HepG2 (cell line): ENCODE results near the gene KCNJ14. TPM values are rescaled to one million over a fixed set of nuclear protein-coding genes. Genes with fewer than 3 reads are reported as not detected.

ENCODE experiments used
- AGO2 ChIP-seq: fragments of 200-400 bp; formaldehyde crosslinking; optimal IDR thresholded peaks from 2 replicates; pipeline ENCODE3; 2017; ENCODE audit warnings: mild to moderate bottlenecking, low read depth, low read length, moderate library complexity
- CEBPB ChIP-seq: IDR thresholded peaks from 2 replicates; pipeline ENCODE4 v1.6.1; 2011; ENCODE audit warnings: low read depth, low read length, improper control_type of control experiment, borderline replicate concordance
- DR1 ChIP-seq: sonication (generic); formaldehyde crosslinking; IDR thresholded peaks from 2 replicates; pipeline ENCODE4 v1.8.0; 2021; ENCODE audit warnings: mild to moderate bottlenecking, missing genetic modification reagents, inconsistent platforms
- EEA1 ChIP-seq: sonication (generic); formaldehyde crosslinking; IDR thresholded peaks from 2 replicates; pipeline ENCODE4 v1.5.1; 2020; ENCODE audit warnings: mild to moderate bottlenecking, missing genetic modification reagents, borderline replicate concordance
- ERF ChIP-seq: IDR thresholded peaks from 2 replicates; pipeline ENCODE4 v1.6.1; 2018; ENCODE audit warnings: missing biosample characterization, missing genetic modification reagents
- KAT2B ChIP-seq: fragments of 150-350 bp; IDR thresholded peaks from 2 replicates; pipeline ENCODE4 v1.6.1; 2014; ENCODE audit warnings: low read depth, low read length, borderline replicate concordance
- MBD4 ChIP-seq: IDR thresholded peaks from 2 replicates; pipeline ENCODE4 v1.6.1; 2012; ENCODE audit warnings: low read length, inconsistent platforms, borderline replicate concordance
- POLR2AphosphoS2 ChIP-seq: IDR thresholded peaks from 2 replicates; pipeline ENCODE4 v1.6.1; 2011; ENCODE audit warnings: low read depth, low read length, improper control_type of control experiment
- TAF15 ChIP-seq: fragments of 200-400 bp; formaldehyde crosslinking; IDR thresholded peaks from one replicate; pipeline ENCODE4 v1.6.1; 2018; ENCODE audit warnings: mild to moderate bottlenecking, low read depth, low read length; ENCODE audit not compliant: poor library complexity, severe bottlenecking
- ZNF207 ChIP-seq: fragments of 450-650 bp; IDR thresholded peaks from 2 replicates; pipeline ENCODE4 v1.6.1; 2016; ENCODE audit warnings: antibody characterized with exemption, borderline replicate concordance
- ZNF331 ChIP-seq: sonication (generic); formaldehyde crosslinking; IDR thresholded peaks from 2 replicates; pipeline ENCODE4 v1.4.0; 2020; ENCODE audit warnings: missing genetic modification reagents
- ZNF468 ChIP-seq: sonication (generic); formaldehyde crosslinking; IDR thresholded peaks from 2 replicates; pipeline ENCODE4 v1.8.0; 2022; ENCODE audit warnings: mild to moderate bottlenecking, moderate library complexity, missing genetic modification reagents
- ZNF703 ChIP-seq: sonication (generic); formaldehyde crosslinking; IDR thresholded peaks from 2 replicates; pipeline ENCODE4 v1.5.1; 2020; ENCODE audit warnings: missing genetic modification reagents, mild to moderate bottlenecking, moderate library complexity, borderline replicate concordance
- ZZZ3 ChIP-seq: sonication (generic); formaldehyde crosslinking; IDR thresholded peaks from 2 replicates; pipeline ENCODE4 v1.4.0; 2020; ENCODE audit warnings: missing genetic modification reagents, mild to moderate bottlenecking, borderline replicate concordance
- polyA plus RNA-seq, 8 experiments: library from polyadenylated mRNA; depleted of rRNA in 3 of 8; stranded (reverse) in 7 of 8; unstranded in 1 of 8; fragments of >200 nt; fragmentation: Illumina TruSeq in 4 of 8; extraction: Trizol in 4 of 8; gene quantifications; 2 replicates each; pipeline versions ENCODE4 v1.2.1 to v1.2.3, GENCODE V29; 2011 to 2016; ENCODE audit warnings: low read depth in 4 of 8, missing spikeins in 1 of 8, mixed read lengths in 1 of 8; ENCODE audit not compliant: insufficient read depth in 1 of 8
- total RNA-seq, 5 experiments: library from RNA; depleted of rRNA; stranded (reverse); fragments of >200 nt; fragmentation: Illumina TruSeq; extraction: Trizol; gene quantifications; 2 replicates each; pipeline ENCODE4 v1.2.3, GENCODE V29; 2016; ENCODE audit warnings: low read depth in 1 of 5
- TF ChIP-seq, protein P1 (sequence below): sonication (generic); formaldehyde crosslinking; IDR thresholded peaks from 2 replicates; pipeline ENCODE4 v1.4.0; 2020; ENCODE audit warnings: mild to moderate bottlenecking, missing genetic modification reagents
- TF ChIP-seq, protein P2 (sequence below): sonication (generic); formaldehyde crosslinking; IDR thresholded peaks from 2 replicates; pipeline ENCODE4 v1.4.0; 2020; ENCODE audit warnings: missing genetic modification reagents, mild to moderate bottlenecking, borderline replicate concordance
- TF ChIP-seq, protein P3 (sequence below): sonication (generic); formaldehyde crosslinking; IDR thresholded peaks from 2 replicates; pipeline ENCODE4 v1.4.0; 2020; ENCODE audit warnings: missing genetic modification reagents; ENCODE audit errors: not compliant biosample characterization

The KCNJ14 gene
- total and polyA plus RNA-seq, 2 of the 13 experiments (the other 11 are each of a cell fraction or from before 2014, with no cell fraction given): 0.20 to 0.51 TPM

DNA sequence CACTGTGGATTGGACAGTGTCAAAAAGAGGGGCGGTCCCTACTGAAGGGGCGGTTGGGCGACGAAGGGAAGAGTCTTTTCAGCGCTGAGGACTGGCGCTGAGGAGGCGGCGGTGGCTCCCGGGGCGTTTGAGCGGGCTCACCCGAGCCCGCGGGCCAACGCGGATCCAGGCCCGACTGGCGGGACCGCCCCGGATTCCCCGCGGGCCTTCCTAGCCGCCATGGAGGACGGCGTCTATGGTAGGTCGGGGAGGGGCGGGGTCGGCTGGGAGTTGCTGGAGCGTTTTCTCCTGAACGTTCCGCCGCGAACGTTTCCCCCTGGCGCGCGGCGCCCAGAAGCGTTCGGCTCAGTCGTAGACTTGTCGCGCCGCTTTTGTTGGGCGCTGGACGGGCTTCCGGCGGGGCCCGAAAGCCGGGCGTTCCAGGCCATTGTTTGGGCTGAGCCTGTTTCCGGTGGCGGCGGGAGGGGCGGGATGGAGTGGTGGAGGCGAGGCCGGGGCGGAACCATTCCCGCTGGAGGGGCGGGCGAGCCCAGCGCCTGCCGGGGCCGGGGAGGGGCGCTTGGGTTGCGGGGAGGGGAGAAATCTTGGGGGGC lies 14.0 kb downstream of the KCNJ14 start, which contains the start of gene CYTH2 (continued):
- TF ChIP-seq, protein P1, sequence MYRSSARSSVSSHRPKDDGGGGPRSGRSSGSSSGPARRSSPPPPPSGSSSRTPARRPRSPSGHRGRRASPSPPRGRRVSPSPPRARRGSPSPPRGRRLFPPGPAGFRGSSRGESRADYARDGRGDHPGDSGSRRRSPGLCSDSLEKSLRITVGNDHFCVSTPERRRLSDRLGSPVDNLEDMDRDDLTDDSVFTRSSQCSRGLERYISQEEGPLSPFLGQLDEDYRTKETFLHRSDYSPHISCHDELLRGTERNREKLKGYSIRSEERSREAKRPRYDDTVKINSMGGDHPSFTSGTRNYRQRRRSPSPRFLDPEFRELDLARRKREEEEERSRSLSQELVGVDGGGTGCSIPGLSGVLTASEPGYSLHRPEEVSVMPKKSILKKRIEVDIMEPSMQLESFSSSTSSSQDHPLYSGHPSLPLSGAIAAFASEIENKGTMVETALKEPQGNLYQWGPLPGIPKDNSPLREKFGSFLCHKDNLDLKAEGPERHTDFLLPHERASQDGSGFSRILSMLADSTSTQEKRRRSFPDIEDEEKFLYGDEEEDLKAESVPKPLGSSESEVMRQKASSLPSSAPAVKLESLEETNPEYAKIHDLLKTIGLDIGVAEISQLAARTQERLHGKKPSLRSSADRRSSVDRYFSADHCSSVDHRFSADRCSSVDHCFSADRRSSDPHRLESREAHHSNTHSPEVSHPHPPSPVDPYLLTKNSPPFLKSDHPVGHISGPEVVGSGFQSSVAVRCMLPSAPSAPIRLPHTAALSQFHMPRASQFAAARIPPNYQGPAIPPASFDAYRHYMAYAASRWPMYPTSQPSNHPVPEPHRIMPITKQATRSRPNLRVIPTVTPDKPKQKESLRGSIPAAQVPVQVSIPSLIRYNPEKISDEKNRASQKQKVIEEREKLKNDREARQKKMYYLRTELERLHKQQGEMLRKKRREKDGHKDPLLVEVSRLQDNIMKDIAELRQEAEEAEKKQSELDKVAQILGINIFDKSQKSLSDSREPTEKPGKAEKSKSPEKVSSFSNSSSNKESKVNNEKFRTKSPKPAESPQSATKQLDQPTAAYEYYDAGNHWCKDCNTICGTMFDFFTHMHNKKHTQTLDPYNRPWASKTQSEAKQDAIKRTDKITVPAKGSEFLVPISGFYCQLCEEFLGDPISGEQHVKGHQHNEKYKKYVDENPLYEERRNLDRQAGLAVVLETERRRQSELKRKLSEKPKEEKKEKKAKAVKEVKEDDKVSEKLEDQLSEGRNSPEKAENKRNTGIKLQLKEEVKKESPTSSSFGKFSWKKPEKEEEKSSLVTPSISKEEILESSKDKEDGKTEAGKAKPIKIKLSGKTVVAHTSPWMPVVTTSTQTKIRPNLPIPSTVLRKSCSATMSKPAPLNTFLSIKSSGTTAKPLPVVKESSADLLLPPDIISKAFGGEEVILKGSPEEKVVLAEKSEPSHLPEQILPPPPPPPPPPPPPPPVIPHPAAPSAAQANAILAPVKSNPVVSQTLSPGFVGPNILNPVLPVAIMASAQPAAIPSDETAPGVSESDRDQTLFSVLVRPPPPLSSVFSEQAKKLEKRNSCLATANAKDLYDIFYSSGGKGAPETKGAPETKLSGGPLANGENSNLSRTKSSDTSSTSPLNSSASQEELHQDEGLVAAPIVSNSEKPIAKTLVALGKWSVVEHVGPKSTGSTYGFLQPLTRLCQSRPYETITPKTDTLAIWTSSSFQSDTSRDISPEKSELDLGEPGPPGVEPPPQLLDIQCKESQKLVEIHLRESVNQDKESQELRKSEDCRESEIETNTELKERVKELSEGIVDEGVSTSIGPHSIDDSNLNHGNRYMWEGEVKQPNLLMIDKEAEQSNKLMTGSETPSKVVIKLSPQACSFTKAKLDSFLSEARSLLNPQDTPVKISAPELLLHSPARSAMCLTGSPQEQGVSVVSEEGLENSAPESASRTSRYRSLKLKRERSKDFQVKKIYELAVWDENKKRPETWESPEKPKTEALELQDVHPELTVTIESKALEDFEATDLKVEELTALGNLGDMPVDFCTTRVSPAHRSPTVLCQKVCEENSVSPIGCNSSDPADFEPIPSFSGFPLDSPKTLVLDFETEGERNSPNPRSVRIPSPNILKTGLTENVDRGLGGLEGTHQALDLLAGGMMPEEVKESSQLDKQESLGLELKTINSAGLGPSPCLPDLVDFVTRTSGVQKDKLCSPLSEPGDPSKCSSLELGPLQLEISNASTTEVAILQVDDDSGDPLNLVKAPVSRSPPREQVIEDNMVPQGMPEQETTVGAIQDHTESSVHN: 0 out of 2 replicates have a peak, but pooled peaks have one; percentile 48
- TF ChIP-seq POLR2AphosphoS2 (no peak), KAT2B (no peak), MBD4 (no peak), ERF (peak; percentile 16; the same call in 1 of the 2 replicates), DR1 (no peak), ZNF468 (CRISPR knock-in tag) (no peak), ZNF331 (no peak; the same call in 1 of the 2 replicates), EEA1 (CRISPR knock-in tag) (peak; percentile 45; the same call in 1 of the 2 replicates), ZNF703 (CRISPR knock-in tag) (no peak), TAF15 (no peak), AGO2 (peak; percentile 89), ZZZ3 (CRISPR knock-in tag) (peak; percentile 54; the same call in 1 of the 2 replicates), CEBPB (no peak), ZNF207 (no peak)
- TF ChIP-seq, protein P2, sequence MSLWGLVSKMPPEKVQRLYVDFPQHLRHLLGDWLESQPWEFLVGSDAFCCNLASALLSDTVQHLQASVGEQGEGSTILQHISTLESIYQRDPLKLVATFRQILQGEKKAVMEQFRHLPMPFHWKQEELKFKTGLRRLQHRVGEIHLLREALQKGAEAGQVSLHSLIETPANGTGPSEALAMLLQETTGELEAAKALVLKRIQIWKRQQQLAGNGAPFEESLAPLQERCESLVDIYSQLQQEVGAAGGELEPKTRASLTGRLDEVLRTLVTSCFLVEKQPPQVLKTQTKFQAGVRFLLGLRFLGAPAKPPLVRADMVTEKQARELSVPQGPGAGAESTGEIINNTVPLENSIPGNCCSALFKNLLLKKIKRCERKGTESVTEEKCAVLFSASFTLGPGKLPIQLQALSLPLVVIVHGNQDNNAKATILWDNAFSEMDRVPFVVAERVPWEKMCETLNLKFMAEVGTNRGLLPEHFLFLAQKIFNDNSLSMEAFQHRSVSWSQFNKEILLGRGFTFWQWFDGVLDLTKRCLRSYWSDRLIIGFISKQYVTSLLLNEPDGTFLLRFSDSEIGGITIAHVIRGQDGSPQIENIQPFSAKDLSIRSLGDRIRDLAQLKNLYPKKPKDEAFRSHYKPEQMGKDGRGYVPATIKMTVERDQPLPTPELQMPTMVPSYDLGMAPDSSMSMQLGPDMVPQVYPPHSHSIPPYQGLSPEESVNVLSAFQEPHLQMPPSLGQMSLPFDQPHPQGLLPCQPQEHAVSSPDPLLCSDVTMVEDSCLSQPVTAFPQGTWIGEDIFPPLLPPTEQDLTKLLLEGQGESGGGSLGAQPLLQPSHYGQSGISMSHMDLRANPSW (CRISPR knock-in tag): 0 out of 2 replicates have a peak, but pooled peaks have one; percentile 53
- TF ChIP-seq, protein P3, sequence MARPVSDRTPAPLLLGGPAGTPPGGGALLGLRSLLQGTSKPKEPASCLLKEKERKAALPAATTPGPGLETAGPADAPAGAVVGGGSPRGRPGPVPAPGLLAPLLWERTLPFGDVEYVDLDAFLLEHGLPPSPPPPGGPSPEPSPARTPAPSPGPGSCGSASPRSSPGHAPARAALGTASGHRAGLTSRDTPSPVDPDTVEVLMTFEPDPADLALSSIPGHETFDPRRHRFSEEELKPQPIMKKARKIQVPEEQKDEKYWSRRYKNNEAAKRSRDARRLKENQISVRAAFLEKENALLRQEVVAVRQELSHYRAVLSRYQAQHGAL (CRISPR knock-in tag): no peak
